Measurements from ENCODE around the gene LDLRAD3.

GRCh38 chr11:36046932-36047331 is 103.1 kb downstream of the LDLRAD3 start:
- TF ChIP-seq GLIS3 (CRISPR knock-in tag; IDR thresholded peaks at IDR 0.05) (no peak), CSRNP3 (CRISPR knock-in tag; IDR thresholded peaks at IDR 0.05) (no peak), ZFP3 (CRISPR knock-in tag; IDR thresholded peaks at IDR 0.05) (no peak), ISL1 (CRISPR knock-in tag; IDR thresholded peaks at IDR 0.05) (no peak), ESRRG (CRISPR knock-in tag; IDR thresholded peaks at IDR 0.05) (no peak), PATZ1 (CRISPR knock-in tag; IDR thresholded peaks at IDR 0.05; ENCODE audit: borderline replicate concordance) (no peak), TOX (CRISPR knock-in tag; IDR thresholded peaks at IDR 0.05; ENCODE audit: borderline replicate concordance) (no peak)

All from SK-N-SH treated with all-trans-retinoic acid at 6 μM for 48 hours (cell line).